Parathyroid adenoma (tissue), 2 donors: Measurements from ENCODE around the gene SRPRA.

Experiments used
- H2AFZ ChIP-seq: fragments of 300-600 bp; sonication (generic); one replicate; pipeline ENCODE4 v1.7.0; 2017; ENCODE audit warnings: antibody characterized with exemption, mild to moderate bottlenecking
- H3K27ac ChIP-seq: fragments of 300-600 bp; sonication (generic); one replicate; pipeline ENCODE4 v1.7.0; 2017
- H3K27me3 ChIP-seq: fragments of 300-600 bp; sonication (generic); one replicate; pipeline ENCODE4 v1.7.0; 2017; ENCODE audit warnings: low read length; ENCODE audit not compliant: control insufficient read depth, insufficient read depth
- H3K36me3 ChIP-seq: fragments of 300-600 bp; sonication (generic); one replicate; pipeline ENCODE4 v1.7.0; 2017; ENCODE audit warnings: low read length; ENCODE audit not compliant: control insufficient read depth, insufficient read depth
- H3K4me1 ChIP-seq: fragments of 300-600 bp; sonication (generic); one replicate; pipeline ENCODE4 v1.7.0; 2017; ENCODE audit warnings: control low read depth
- H3K4me2 ChIP-seq: fragments of 300-600 bp; sonication (generic); one replicate; pipeline ENCODE4 v1.7.0; 2017; ENCODE audit warnings: low read length
- H3K4me3 ChIP-seq: fragments of 300-600 bp; sonication (generic); one replicate; pipeline ENCODE4 v1.7.0; 2017; ENCODE audit warnings: low read depth, low read length
- H3K79me2 ChIP-seq: fragments of 300-600 bp; sonication (generic); one replicate; pipeline ENCODE4 v1.7.0; 2017; ENCODE audit warnings: control low read depth
- H3K9ac ChIP-seq: fragments of 300-600 bp; sonication (generic); one replicate; pipeline ENCODE4 v1.7.0; 2017; ENCODE audit warnings: mild to moderate bottlenecking
- H3K9me3 ChIP-seq: fragments of 300-600 bp; sonication (generic); one replicate; pipeline ENCODE4 v1.7.0; 2017; ENCODE audit warnings: low read length; ENCODE audit not compliant: control insufficient read depth
- TF ChIP-seq, protein P1 (sequence below): fragments of 300-600 bp; sonication (generic); IDR thresholded peaks from one replicate; pipeline ENCODE4 v1.7.0; 2017; ENCODE audit warnings: antibody characterized with exemption, mild to moderate bottlenecking
- donor health status: primary hyperparathyroidism.

The SRPRA gene

DNA sequence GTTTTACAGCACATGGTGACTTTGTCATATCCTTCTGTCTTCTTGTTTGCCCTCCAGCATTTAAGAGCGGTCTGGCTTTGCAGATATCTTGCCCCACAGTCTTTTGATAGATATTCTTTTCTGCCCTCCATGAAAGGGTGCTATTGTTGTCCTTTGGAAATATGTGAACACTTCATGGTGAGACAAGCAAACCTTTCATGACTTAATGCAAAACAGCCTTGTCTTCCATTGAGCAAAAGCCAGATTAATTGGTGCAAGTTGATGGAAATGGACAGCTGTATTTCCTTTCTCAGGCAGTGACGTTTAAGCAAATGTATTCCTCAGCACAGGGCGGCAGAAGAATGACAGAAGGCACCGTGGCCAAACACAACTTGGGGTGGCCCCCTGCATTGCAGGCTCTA is 39.6 kb upstream of the SRPRA start:
- H3K4me2 ChIP-seq: no peak overlapping the region
- H3K36me3 ChIP-seq: no peaks in the 10 kb centered on the region
- TF ChIP-seq, protein P1, sequence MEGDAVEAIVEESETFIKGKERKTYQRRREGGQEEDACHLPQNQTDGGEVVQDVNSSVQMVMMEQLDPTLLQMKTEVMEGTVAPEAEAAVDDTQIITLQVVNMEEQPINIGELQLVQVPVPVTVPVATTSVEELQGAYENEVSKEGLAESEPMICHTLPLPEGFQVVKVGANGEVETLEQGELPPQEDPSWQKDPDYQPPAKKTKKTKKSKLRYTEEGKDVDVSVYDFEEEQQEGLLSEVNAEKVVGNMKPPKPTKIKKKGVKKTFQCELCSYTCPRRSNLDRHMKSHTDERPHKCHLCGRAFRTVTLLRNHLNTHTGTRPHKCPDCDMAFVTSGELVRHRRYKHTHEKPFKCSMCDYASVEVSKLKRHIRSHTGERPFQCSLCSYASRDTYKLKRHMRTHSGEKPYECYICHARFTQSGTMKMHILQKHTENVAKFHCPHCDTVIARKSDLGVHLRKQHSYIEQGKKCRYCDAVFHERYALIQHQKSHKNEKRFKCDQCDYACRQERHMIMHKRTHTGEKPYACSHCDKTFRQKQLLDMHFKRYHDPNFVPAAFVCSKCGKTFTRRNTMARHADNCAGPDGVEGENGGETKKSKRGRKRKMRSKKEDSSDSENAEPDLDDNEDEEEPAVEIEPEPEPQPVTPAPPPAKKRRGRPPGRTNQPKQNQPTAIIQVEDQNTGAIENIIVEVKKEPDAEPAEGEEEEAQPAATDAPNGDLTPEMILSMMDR: no peak
- H3K4me1 ChIP-seq: peaks cover 3% of the 10 kb centered on the region
- H2AFZ ChIP-seq: no peak overlapping the region
- H3K9ac ChIP-seq: no peak overlapping the region
- no peak overlapping the region for H3K27ac ChIP-seq
- no peaks in the 10 kb centered on the region for H3K79me2 ChIP-seq
- no peaks in the 10 kb centered on the region for H3K9me3 ChIP-seq
- H3K4me3 ChIP-seq: no peak overlapping the region
- no peaks in the 10 kb centered on the region for H3K27me3 ChIP-seq

DNA sequence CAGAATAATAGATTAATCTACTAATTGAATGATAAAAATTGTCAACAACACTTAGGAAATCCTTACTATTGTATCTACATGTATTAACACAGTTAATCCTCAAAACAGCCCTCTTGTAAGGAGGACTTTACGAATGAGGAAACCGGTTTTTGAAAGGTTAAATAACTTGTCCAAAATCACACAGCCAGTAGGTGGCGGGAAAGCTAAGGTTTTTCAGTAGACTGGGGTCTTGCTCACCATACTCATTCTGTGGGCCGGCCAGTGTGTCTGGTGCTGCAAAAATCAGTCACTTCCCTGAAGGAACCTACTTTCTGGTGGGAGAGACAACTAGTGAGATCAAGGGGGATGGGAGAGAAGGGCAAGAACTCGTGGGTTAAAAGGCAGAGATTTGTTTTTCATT is 39.0 kb upstream of the SRPRA start:
- no peak overlapping the region for H3K27ac ChIP-seq
- no peaks in the 10 kb centered on the region for H3K9me3 ChIP-seq
- H3K27me3 ChIP-seq: no peaks in the 10 kb centered on the region
- TF ChIP-seq, protein P1: no peak
- H3K4me1 ChIP-seq: peaks cover 3% of the 10 kb centered on the region
- H3K79me2 ChIP-seq: no peaks in the 10 kb centered on the region
- no peaks in the 10 kb centered on the region for H3K36me3 ChIP-seq
- H3K9ac ChIP-seq: no peak overlapping the region
- no peak overlapping the region for H3K4me3 ChIP-seq
- H2AFZ ChIP-seq: no peak overlapping the region
- no peak overlapping the region for H3K4me2 ChIP-seq

GRCh38 chr11:126305699-126306098 is 37.0 kb upstream of the SRPRA start:
- no peak overlapping the region for H3K27ac ChIP-seq

GRCh38 chr11:126304457-126305075 is 35.9 kb upstream of the SRPRA start:
- Histone ChIP-seq H3K9me3 (no peaks in the 10 kb centered on the region), H3K27me3 (no peaks in the 10 kb centered on the region), H2AFZ (peak overlapping the region; percentile 98), H3K79me2 (no peaks in the 10 kb centered on the region), H3K4me1 (peaks cover 3% of the 10 kb centered on the region), H3K27ac (peak overlapping the region; percentile 82), H3K4me2 (peak overlapping the region; percentile 66), H3K4me3 (peak overlapping the region; percentile 72), H3K36me3 (no peaks in the 10 kb centered on the region), H3K9ac (no peak overlapping the region)
- TF ChIP-seq, protein P1: no peak

More at GRCh38 chr11:126305699-126306098, 37.0 kb upstream of the SRPRA start:
- Histone ChIP-seq H3K79me2 (no peaks in the 10 kb centered on the region), H3K9ac (no peak overlapping the region), H3K9me3 (no peaks in the 10 kb centered on the region), H3K27me3 (no peaks in the 10 kb centered on the region), H3K4me3 (no peak overlapping the region), H2AFZ (no peak overlapping the region), H3K4me2 (no peak overlapping the region), H3K4me1 (peaks cover 3% of the 10 kb centered on the region), H3K36me3 (no peaks in the 10 kb centered on the region)
- TF ChIP-seq, protein P1: no peak
